Upper lobe of left lung (tissue), 6 donors: Measurements from ENCODE around the gene DBH. TPM values are rescaled to one million over a fixed set of nuclear protein-coding genes. Genes with fewer than 3 reads are reported as not detected.
A peak's percentile ranks its signal among the peaks of the same experiment; 100 is the strongest.

Experiments used
- ATAC-seq, 2 donors: fragments of 200-7000 bp; cut with Tn5 transposase; one replicate each; pipeline ENCODE4 v1.9.1; 2022; ENCODE audit warnings: mild to moderate bottlenecking in 2 of 2, moderate library complexity in 2 of 2; ENCODE audit not compliant: low FRiP score in 2 of 2
- DNase-seq, 2 donors: peaks; one replicate each; pipeline ENCODE4 v3.0.0-alpha.2; 2019 to 2020
- H3K27ac ChIP-seq, 4 donors: fragments of 200-600 bp; sonication (generic); one replicate each; pipeline ENCODE4 v1.5.1; 2016 to 2019
- H3K27me3 ChIP-seq, 4 donors: fragments of 200-600 bp; sonication (generic); one replicate each; pipeline ENCODE4 v1.5.1; 2017 to 2019
- H3K36me3 ChIP-seq, 4 donors: fragments of 200-600 bp; sonication (generic); one replicate each; pipeline ENCODE4 v1.5.1; 2016 to 2019
- H3K4me1 ChIP-seq, 4 donors: fragments of 200-600 bp; sonication (generic); one replicate each; pipeline ENCODE4 v1.5.1; 2018 to 2019
- H3K4me3 ChIP-seq, 4 donors: fragments of 200-600 bp; sonication (generic); one replicate each; pipeline ENCODE4 v1.5.1; 2017 to 2019; ENCODE audit warnings: mild to moderate bottlenecking in 2 of 4, moderate library complexity in 1 of 4
- H3K9me3 ChIP-seq, 4 donors: fragments of 200-600 bp; sonication (generic); one replicate each; pipeline ENCODE4 v1.5.1; 2018 to 2019
- CTCF ChIP-seq, 6 experiments: fragments of 450-650 bp in 4 of 6; fragments of 200-600 bp in 2 of 6; sonication (generic) in 2 of 6; IDR thresholded peaks; one replicate each; pipeline ENCODE4 v1.5.1; 2016 to 2019; ENCODE audit warnings: antibody characterized with exemption in 6 of 6
- EP300 ChIP-seq, 4 donors: sonication (generic); formaldehyde crosslinking; IDR thresholded peaks; one replicate each; pipeline ENCODE4 v1.5.1; 2017; ENCODE audit warnings: antibody characterized with exemption in 4 of 4, control low read depth in 2 of 4
- POLR2A ChIP-seq, 4 donors: fragments of 450-650 bp; IDR thresholded peaks; one replicate each; pipeline ENCODE4 v1.5.1; 2016 to 2017; ENCODE audit warnings: antibody characterized with exemption in 4 of 4, mild to moderate bottlenecking in 2 of 4
- POLR2AphosphoS5 ChIP-seq, 2 donors: sonication (generic); formaldehyde crosslinking; IDR thresholded peaks; one replicate each; pipeline ENCODE4 v1.5.1; 2017; ENCODE audit warnings: antibody characterized with exemption in 2 of 2
- WGBS, 2 donors: methylation state at CpG; one replicate each; pipeline ENCODE4 v1.1.5; 2017 to 2018; 5-methylcytosine and 5-hydroxymethylcytosine counted together
- total RNA-seq, 6 donors: library from RNA; depleted of rRNA in 4 of 6; stranded (reverse); fragments of >200 nt in 4 of 6; gene quantifications; one replicate each; pipeline versions ENCODE4 v1.1.0 to v1.2.1, GENCODE V29; 2016 to 2021
- donor health status: DM: no; HTN: no; CAD: no; lungs with moderate emphysema.
- donor health status: DM: no; HTN: yes; CAD: no; lungs with severe emphysema.

The DBH gene
- total RNA-seq, 6 donors from 2014 or later, result 0.27 TPM; not detected in 5

GRCh38 chr9:133676450-133676849 lies 40.3 kb downstream of the DBH start:
- peak overlapping the region in 2 of 4 donors; percentile 46 to 62 for H3K27ac ChIP-seq
- no peak overlapping the region for H3K4me3 ChIP-seq
- WGBS, 2 donors, result 53 to 67% methylated on average over 10 of the region's 10 CpGs

GRCh38 chr9:133677126-133678010 lies 41.2 kb downstream of the DBH start:
- no peak for ATAC-seq
- TF ChIP-seq CTCF (IDR thresholded peaks at IDR 0.05), result no peak
- TF ChIP-seq POLR2A (IDR thresholded peaks at IDR 0.05), result peak in 1 of 4 donors; percentile 11
- Histone ChIP-seq H3K9me3 (no peaks in the 10 kb centered on the region), H3K36me3 (no peaks in the 10 kb centered on the region), H3K4me3 (no peak overlapping the region), H3K27ac (peak overlapping the region in 2 of 4 donors; percentile 54 to 62), H3K27me3 (no peaks in the 10 kb centered on the region), H3K4me1 (peaks cover 17 to 21% (median 18%) of the 10 kb centered on the region in 4 donors)
- peak in 1 of 2 donors; percentile 58 for DNase-seq
- WGBS, 2 donors, result 83 to 85% methylated on average over 10 to 17 of the region's 17 CpGs

More at GRCh38 chr9:133676450-133676849, 40.3 kb downstream of the DBH start:
- ATAC-seq (no peak), DNase-seq (no peak)
- Histone ChIP-seq H3K4me1 (peaks cover 17 to 21% (median 18%) of the 10 kb centered on the region in 4 donors), H3K36me3 (no peaks in the 10 kb centered on the region), H3K9me3 (no peaks in the 10 kb centered on the region), H3K27me3 (no peaks in the 10 kb centered on the region)
- TF ChIP-seq POLR2A (IDR thresholded peaks at IDR 0.05), result no peak
- TF ChIP-seq POLR2AphosphoS5 (IDR thresholded peaks at IDR 0.05), result peak in 1 of 2 donors; percentile 40
- peak in 2 of 4 donors; percentile 25 to 44 for TF ChIP-seq EP300 (IDR thresholded peaks at IDR 0.05)

- Histone ChIP-seq H3K4me3 (no peak overlapping the region), H3K27me3 (no peaks in the 10 kb centered on the region), H3K27ac (peak overlapping the region in 2 of 4 donors; percentile 15 to 43), H3K9me3 (no peaks in the 10 kb centered on the region), H3K36me3 (no peaks in the 10 kb centered on the region), H3K4me1 (peaks cover 28 to 35% (median 30%) of the 10 kb centered on the region in 4 donors)
- ATAC-seq (no peak), DNase-seq (peak in 1 of 2 donors; percentile 60)
- TF ChIP-seq EP300 (IDR thresholded peaks at IDR 0.05) (no peak), POLR2A (IDR thresholded peaks at IDR 0.05) (no peak), POLR2AphosphoS5 (IDR thresholded peaks at IDR 0.05) (no peak), CTCF (IDR thresholded peaks at IDR 0.05) (no peak)
- WGBS, 2 donors, result 67 to 71% methylated on average over 8 to 15 of the region's 15 CpGs
Measured at GRCh38 chr9:133679056-133679455, 42.9 kb downstream of the DBH start.

- Histone ChIP-seq H3K27ac (peak overlapping the region in 2 of 4 donors; percentile 15 to 43), H3K4me1 (peaks cover 33 to 40% (median 35%) of the 10 kb centered on the region in 4 donors), H3K4me3 (peak overlapping the region in 1 of 4 donors; percentile 6), H3K9me3 (no peaks in the 10 kb centered on the region), H3K36me3 (no peaks in the 10 kb centered on the region), H3K27me3 (no peaks in the 10 kb centered on the region)
- peak in 1 of 2 donors; percentile 71 for DNase-seq
- 66 to 71% methylated on average over 29 to 35 of the region's 35 CpGs for WGBS, 2 donors
- ATAC-seq, result no peak
- no peak for TF ChIP-seq EP300 (IDR thresholded peaks at IDR 0.05)
- no peak for TF ChIP-seq POLR2AphosphoS5 (IDR thresholded peaks at IDR 0.05)
- TF ChIP-seq CTCF (IDR thresholded peaks at IDR 0.05), result no peak
- no peak for TF ChIP-seq POLR2A (IDR thresholded peaks at IDR 0.05)
Measured at GRCh38 chr9:133679466-133680061, 43.4 kb downstream of the DBH start.
